Memory B cell (primary cell): ENCODE results near the gene UQCRC1.

Experiments used
- ATAC-seq: fragments of 150-1000 bp; cut with Tn5 transposase; 2 replicates; pipeline ENCODE4 v1.10.0; 2021; ENCODE audit warnings: low read depth, mild to moderate bottlenecking, moderate library complexity
- DNase-seq, 2 donors: peaks; one replicate each; pipeline ENCODE4 v3.0.0; 2022; ENCODE audit warnings: low spot score in 2 of 2
- H3K27ac Mint-ChIP-seq: one replicate; pipeline ENCODE4 v1.8.0; 2022; ENCODE audit warnings: mild to moderate bottlenecking, moderate library complexity, mixed read lengths
- H3K27me3 Mint-ChIP-seq: one replicate; pipeline ENCODE4 v1.8.0; 2022; ENCODE audit warnings: mixed read lengths
- H3K36me3 Mint-ChIP-seq: one replicate; pipeline ENCODE4 v1.8.0; 2022; ENCODE audit warnings: mild to moderate bottlenecking, mixed read lengths
- H3K4me1 Mint-ChIP-seq: one replicate; pipeline ENCODE4 v1.8.0; 2022; ENCODE audit warnings: mixed read lengths
- H3K4me3 Mint-ChIP-seq: one replicate; pipeline ENCODE4 v1.8.0; 2022; ENCODE audit warnings: mild to moderate bottlenecking, moderate library complexity, mixed read lengths
- H3K9me3 Mint-ChIP-seq: one replicate; pipeline ENCODE4 v1.8.0; 2022; ENCODE audit warnings: mixed read lengths

Gene UQCRC1

DNA sequence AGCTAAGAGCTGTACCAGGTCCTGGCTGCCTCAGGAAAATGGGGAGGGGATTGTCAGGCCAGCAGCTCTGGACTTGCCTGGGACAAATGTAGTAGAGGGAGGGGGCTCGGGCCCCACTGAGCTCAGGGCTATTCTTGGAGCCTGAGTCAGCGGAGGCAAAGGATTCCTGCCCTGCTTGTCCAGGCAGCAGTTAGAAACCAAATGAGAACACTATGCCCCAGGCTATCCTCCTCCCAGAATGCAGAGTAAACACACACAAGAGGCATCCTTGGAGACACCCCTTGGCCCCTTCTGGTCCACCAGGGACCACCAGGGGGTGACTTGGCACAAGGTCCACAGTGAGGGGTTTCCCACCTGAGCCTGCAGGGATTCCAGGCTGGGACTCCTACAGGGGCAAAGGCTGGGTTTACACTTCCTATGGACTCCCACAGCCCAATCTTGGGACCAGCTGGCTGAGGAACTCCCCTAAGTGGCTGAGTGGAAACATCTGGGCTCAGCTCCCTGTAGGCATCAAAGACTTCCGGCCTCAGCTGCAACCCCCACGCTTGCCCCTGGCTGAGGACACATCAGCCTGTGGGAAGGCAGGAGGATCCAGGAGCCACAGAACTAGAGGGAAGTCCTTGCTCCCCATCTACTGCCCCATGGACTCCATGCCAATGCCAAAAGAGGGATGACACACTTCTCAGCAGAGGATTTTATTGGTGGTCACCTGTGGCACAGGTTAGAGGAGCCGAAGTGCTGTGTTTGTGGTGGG, 10.9 kb downstream of the UQCRC1 start:
- ATAC-seq (no peak), DNase-seq (no peak)
- H3K4me1 Mint-ChIP-seq, result peaks cover 14% of the 10 kb centered on the region
- peaks cover 29% of the 10 kb centered on the region for H3K36me3 Mint-ChIP-seq
- no peak overlapping the region for H3K27ac Mint-ChIP-seq
- peaks cover 9% of the 10 kb centered on the region for H3K27me3 Mint-ChIP-seq
- H3K9me3 Mint-ChIP-seq, result no peaks in the 10 kb centered on the region
- no peak overlapping the region for H3K4me3 Mint-ChIP-seq

DNA sequence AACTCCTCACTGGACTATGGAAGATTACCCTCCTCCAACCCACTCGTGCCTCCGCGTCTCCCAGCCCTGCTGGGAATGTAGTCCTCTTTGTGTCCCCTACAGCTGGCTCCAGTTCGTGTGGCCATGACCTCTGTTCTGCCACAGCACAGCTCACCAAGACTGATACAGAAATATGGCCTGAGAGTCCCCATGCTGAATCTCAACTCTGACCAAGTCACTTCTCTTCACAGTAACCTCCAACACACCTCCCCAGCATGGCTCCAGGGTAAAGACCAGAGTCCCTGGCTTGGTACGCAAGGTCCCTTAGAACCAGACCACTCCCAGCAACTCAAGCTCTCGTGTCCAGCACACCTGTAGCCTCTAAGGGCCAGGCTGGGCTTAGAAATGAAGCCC, 12.0 kb downstream of the UQCRC1 start:
- DNase-seq (no peak), ATAC-seq (no peak)
- peaks cover 23% of the 10 kb centered on the region for H3K36me3 Mint-ChIP-seq
- H3K27me3 Mint-ChIP-seq, result peaks cover 13% of the 10 kb centered on the region
- H3K27ac Mint-ChIP-seq, result no peak overlapping the region
- peaks cover 14% of the 10 kb centered on the region for H3K4me1 Mint-ChIP-seq
- no peaks in the 10 kb centered on the region for H3K9me3 Mint-ChIP-seq
- H3K4me3 Mint-ChIP-seq, result no peak overlapping the region

DNA sequence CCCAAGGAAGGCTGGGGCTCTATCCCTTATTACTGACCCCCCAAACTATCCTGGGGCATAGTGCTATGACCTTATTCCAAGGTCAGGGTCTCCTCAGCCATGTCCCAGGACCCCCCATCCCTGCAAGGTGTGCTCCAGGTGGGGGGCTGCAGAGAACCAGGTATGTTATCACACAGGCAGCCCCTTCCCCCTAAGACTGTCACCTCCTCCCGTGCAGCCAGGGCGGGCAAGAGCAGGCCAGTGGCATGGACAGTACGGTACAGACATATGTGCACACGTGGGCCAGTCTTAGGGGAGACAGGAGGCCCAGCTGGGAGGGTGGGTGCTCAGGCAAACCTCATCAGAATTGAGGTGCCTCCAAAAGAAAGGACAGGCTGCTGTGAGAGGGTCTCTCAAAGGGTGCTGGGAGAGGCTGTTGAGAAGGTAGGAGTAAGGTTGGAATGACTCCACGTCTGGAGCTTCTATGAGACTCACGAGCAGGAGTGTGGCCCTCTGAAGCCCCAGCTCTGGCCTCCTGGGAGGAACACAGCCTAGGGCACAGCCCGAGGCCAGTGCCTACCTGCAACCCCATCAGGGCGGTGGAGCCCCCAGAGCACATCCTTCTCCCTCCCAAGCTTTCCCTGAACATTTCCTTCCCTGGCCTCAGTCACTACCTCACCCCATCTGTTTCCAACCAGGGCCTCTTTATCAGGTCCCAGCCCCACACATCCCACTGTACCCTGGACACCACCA, 12.6 kb downstream of the UQCRC1 start:
- H3K27me3 Mint-ChIP-seq, result peaks cover 13% of the 10 kb centered on the region
- H3K4me1 Mint-ChIP-seq, result peaks cover 14% of the 10 kb centered on the region
- peaks cover 20% of the 10 kb centered on the region for H3K36me3 Mint-ChIP-seq
- ATAC-seq (no peak), DNase-seq (no peak)
- no peak overlapping the region for H3K4me3 Mint-ChIP-seq
- peak overlapping the region; percentile 84 for H3K27ac Mint-ChIP-seq
- no peaks in the 10 kb centered on the region for H3K9me3 Mint-ChIP-seq

- no peak for DNase-seq
- Mint-ChIP-seq H3K27me3 (peaks cover 14% of the 10 kb centered on the region), H3K36me3 (peaks cover 20% of the 10 kb centered on the region), H3K9me3 (no peaks in the 10 kb centered on the region), H3K4me3 (no peak overlapping the region), H3K27ac (peak overlapping the region; percentile 84), H3K4me1 (peaks cover 14% of the 10 kb centered on the region)
- ATAC-seq, result no peak
Observed at GRCh38 chr3:48596157-48596556, 13.3 kb downstream of the UQCRC1 start.

GRCh38 chr3:48595526-48596121, 13.8 kb downstream of the UQCRC1 start:
- Mint-ChIP-seq H3K4me1 (peaks cover 14% of the 10 kb centered on the region), H3K27me3 (peaks cover 19% of the 10 kb centered on the region), H3K9me3 (no peaks in the 10 kb centered on the region), H3K27ac (peak overlapping the region; percentile 84), H3K4me3 (no peak overlapping the region), H3K36me3 (peaks cover 19% of the 10 kb centered on the region)
- no peak for DNase-seq
- ATAC-seq, result no peak

DNA sequence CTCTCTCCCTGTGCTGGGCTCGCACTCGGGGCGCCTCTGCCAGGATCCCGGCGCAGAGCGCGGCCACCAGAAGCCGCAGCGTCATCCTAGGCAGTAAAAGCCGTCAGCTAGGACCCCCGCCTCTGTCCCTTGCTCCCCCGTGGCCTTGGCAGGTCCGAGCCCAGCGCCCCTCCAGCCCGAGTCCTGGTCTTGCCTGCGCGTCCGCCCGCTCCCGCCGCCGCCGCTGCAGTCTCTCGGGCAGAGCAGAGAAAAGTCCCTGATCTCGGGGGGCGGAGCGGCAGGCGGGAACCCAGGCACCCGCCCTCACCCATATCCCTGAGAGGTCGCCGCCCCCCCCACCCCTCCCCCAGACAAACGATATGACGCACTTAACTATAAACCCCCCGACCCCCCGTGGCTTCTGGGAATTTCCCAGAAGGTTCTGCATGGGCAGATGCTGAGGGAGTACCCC, 14.3 kb downstream of the UQCRC1 start, which contains the start of gene COL7A1:
COL7A1 (minus strand) TSS at position 255 of the 451 bp plus-strand sequence; CDS start at position 85, 170 bp downstream.
- Mint-ChIP-seq H3K27me3 (peaks cover 23% of the 10 kb centered on the region), H3K4me1 (peaks cover 14% of the 10 kb centered on the region), H3K27ac (peak within 1 kb of the TSS; percentile 84), H3K4me3 (peak within 1 kb of the TSS; percentile 53), H3K36me3 (peaks cover 14% of the 10 kb centered on the region), H3K9me3 (no peaks in the 10 kb centered on the region)
- peak; percentile 76 for ATAC-seq
- peak in 1 of 2 donors; percentile 18 for DNase-seq

- H3K9me3 Mint-ChIP-seq, result no peaks in the 10 kb centered on the region
- H3K27ac Mint-ChIP-seq, result no peak overlapping the region
- peaks cover 14% of the 10 kb centered on the region for H3K4me1 Mint-ChIP-seq
- ATAC-seq (peak; percentile 5), DNase-seq (no peak)
- H3K27me3 Mint-ChIP-seq, result peaks cover 27% of the 10 kb centered on the region
- peaks cover 14% of the 10 kb centered on the region for H3K36me3 Mint-ChIP-seq
- H3K4me3 Mint-ChIP-seq, result peak overlapping the region; percentile 53
Observed at GRCh38 chr3:48594417-48595049, 14.9 kb downstream of the UQCRC1 start.

DNA sequence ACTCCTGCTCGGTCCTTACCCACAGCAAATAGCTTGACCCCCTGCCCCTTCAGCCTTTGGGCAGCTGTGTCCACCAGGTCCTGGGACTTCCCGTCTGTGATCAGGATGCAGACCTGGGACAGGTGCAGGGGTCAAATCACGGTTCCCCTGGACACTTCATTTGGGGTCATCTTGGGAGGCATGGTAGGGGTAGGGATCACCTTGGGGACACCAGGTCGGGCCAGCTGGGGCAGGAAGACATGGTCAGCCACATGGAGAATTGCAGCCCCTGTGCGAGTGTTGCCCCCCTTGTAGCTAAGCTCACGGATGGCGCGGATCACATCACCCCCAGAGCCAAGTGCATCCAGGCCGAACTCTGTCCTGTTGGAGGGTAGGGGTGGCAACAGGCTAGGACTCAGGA, 16.1 kb downstream of the UQCRC1 start:
- peaks cover 17% of the 10 kb centered on the region for H3K4me1 Mint-ChIP-seq

DNA sequence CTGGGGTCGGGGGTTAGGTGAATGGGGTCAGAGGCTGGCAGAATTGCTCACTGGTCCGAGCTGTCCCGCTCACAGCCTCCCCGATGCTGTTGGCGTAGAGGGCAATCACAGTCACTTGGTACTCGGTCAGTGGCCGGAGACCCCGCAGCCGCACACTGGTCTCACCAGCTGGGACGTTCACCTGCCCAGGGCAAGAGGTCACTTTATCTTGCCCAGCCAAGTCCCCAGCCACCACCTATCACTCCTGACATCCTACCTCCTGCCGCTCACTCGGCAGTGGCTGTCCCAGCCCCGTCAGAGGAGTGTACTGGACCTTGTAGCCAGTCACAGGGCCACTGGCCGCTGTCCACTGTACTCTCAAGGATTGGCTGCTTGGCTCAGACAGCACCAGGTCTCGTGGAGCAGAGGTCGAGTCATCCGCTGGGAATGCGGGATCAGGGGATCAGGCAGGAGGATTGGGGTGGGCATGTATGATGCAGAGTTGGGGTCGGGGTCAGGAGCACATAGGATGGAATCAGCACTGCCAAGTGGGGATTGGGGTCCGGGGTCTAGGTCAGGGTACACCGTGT, 16.8 kb downstream of the UQCRC1 start:
- Mint-ChIP-seq H3K4me3 (no peak overlapping the region), H3K27ac (no peak overlapping the region), H3K36me3 (peaks cover 8% of the 10 kb centered on the region), H3K4me1 (peaks cover 17% of the 10 kb centered on the region), H3K9me3 (no peaks in the 10 kb centered on the region), H3K27me3 (peaks cover 38% of the 10 kb centered on the region)
- ATAC-seq (no peak), DNase-seq (no peak)

More for the DNA sequence above, 16.1 kb downstream of the UQCRC1 start:
- H3K36me3 Mint-ChIP-seq, result peaks cover 8% of the 10 kb centered on the region
- H3K27me3 Mint-ChIP-seq, result peaks cover 35% of the 10 kb centered on the region
- DNase-seq (no peak), ATAC-seq (no peak)
- no peak overlapping the region for H3K4me3 Mint-ChIP-seq
- no peaks in the 10 kb centered on the region for H3K9me3 Mint-ChIP-seq
- no peak overlapping the region for H3K27ac Mint-ChIP-seq

- DNase-seq, result no peak
- peaks cover 43% of the 10 kb centered on the region for H3K27me3 Mint-ChIP-seq
- ATAC-seq, result no peak
- H3K36me3 Mint-ChIP-seq, result peaks cover 5% of the 10 kb centered on the region
- no peaks in the 10 kb centered on the region for H3K9me3 Mint-ChIP-seq
- no peak overlapping the region for H3K27ac Mint-ChIP-seq
- H3K4me3 Mint-ChIP-seq, result no peak overlapping the region
- H3K4me1 Mint-ChIP-seq, result peaks cover 14% of the 10 kb centered on the region
Observed at GRCh38 chr3:48591886-48592518, 17.4 kb downstream of the UQCRC1 start.

GRCh38 chr3:48591436-48591835, 18.0 kb downstream of the UQCRC1 start:
- ATAC-seq, result no peak
- no peak overlapping the region for H3K27ac Mint-ChIP-seq
- H3K9me3 Mint-ChIP-seq, result no peaks in the 10 kb centered on the region
- peaks cover 14% of the 10 kb centered on the region for H3K4me1 Mint-ChIP-seq
- H3K36me3 Mint-ChIP-seq, result peaks cover 5% of the 10 kb centered on the region
- H3K4me3 Mint-ChIP-seq, result no peak overlapping the region
- DNase-seq, result no peak
- peaks cover 46% of the 10 kb centered on the region for H3K27me3 Mint-ChIP-seq

DNA sequence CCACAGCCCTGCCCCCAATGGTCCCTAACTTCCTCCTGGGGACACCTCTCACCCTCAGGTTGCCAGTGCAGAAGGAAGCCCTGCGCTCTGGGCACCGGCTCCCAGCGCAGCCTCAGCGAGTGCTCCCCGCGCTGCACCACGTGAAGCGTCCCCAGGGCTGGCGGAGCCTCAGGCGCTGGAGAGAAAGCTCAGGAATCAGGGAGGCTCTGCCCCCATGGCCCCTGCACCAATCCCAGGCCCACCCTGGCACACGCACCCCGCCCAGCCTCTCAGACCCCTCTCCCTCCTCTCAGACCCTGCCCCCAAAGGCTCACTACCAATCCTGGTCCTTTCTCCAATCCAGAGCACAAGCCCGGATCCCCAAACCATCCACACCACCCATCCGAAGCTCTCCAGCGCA, 21.2 kb downstream of the UQCRC1 start:
- H3K27me3 Mint-ChIP-seq, result peaks cover 40% of the 10 kb centered on the region
- H3K9me3 Mint-ChIP-seq, result no peaks in the 10 kb centered on the region
- H3K36me3 Mint-ChIP-seq, result peaks cover 5% of the 10 kb centered on the region
- H3K4me3 Mint-ChIP-seq, result no peak overlapping the region
- H3K27ac Mint-ChIP-seq, result no peak overlapping the region
- peaks cover 3% of the 10 kb centered on the region for H3K4me1 Mint-ChIP-seq
- DNase-seq (no peak), ATAC-seq (no peak)

DNA sequence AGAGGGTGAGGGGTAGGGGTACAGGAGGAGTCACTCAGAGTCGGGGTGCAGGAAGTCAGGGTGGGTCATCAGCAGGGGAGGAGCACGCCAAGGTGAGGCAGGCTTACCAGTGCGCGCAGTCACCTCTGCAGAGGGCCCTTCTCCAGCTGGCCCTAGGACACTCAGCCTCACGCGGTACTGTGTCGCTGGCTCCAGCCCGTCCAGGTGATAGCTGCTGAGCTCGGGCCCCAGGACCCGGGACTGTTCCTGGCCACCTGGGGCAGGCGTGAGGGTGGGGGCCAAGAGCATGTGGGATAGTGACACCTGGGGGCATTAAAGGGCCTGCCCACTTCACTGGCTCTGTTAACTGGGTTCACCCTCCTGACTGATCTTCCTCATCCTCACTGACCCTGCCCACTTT, 21.8 kb downstream of the UQCRC1 start:
- no peak overlapping the region for H3K4me3 Mint-ChIP-seq
- peaks cover 37% of the 10 kb centered on the region for H3K27me3 Mint-ChIP-seq
- DNase-seq (no peak), ATAC-seq (no peak)
- peaks cover 3% of the 10 kb centered on the region for H3K4me1 Mint-ChIP-seq
- peaks cover 5% of the 10 kb centered on the region for H3K36me3 Mint-ChIP-seq
- no peaks in the 10 kb centered on the region for H3K9me3 Mint-ChIP-seq
- no peak overlapping the region for H3K27ac Mint-ChIP-seq
